Measurements from ENCODE around the gene RPS21.

The RPS21 gene

DNA sequence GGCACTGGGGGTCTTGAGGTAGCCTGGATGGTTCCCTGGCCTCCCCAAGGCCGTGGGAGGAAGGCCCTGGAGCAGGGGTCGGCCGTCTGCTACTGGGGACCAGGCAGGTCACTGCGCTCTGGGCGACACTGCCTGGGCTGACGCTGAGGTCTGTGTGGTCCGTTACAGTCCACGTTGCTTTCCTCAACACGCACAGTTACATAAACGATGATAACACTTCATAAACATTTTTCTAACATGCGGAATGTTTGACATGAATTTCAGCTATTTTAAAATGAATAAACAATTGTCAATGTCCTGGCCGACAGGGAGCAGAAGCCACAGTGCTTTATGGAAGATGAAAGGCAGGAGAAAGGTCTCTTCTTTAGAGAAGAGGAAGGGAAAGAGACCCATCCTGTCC, 50.6 kb downstream of the RPS21 start:
- TF ChIP-seq, protein P1, sequence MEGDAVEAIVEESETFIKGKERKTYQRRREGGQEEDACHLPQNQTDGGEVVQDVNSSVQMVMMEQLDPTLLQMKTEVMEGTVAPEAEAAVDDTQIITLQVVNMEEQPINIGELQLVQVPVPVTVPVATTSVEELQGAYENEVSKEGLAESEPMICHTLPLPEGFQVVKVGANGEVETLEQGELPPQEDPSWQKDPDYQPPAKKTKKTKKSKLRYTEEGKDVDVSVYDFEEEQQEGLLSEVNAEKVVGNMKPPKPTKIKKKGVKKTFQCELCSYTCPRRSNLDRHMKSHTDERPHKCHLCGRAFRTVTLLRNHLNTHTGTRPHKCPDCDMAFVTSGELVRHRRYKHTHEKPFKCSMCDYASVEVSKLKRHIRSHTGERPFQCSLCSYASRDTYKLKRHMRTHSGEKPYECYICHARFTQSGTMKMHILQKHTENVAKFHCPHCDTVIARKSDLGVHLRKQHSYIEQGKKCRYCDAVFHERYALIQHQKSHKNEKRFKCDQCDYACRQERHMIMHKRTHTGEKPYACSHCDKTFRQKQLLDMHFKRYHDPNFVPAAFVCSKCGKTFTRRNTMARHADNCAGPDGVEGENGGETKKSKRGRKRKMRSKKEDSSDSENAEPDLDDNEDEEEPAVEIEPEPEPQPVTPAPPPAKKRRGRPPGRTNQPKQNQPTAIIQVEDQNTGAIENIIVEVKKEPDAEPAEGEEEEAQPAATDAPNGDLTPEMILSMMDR (IDR thresholded peaks at IDR 0.05), result no peak
- no peak for TF ChIP-seq ZFX (IDR thresholded peaks at IDR 0.05; ENCODE audit: borderline replicate concordance)
- H3K27ac ChIP-seq, result no peak overlapping the region

DNA sequence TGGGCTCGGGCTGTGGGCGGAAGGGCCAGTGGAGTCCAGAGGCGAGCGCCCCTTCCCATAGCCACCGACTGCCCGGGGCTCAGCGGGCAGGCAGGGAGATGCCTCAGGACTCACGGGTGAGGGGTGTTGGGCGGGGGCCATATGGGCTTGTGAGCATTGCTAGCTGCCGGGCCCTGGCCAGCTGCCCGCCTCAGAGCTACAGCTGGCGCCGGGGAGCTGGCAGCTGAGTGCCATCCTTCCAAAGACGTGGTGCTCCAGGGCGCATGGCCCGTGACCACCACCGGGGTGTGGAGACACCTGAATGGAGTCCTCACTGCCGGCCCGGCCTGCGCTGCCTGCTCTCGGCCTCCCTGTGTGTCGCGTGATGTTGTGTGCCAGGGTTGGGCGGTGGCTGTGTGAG, 51.0 kb downstream of the RPS21 start:
- TF ChIP-seq, protein P1 (IDR thresholded peaks at IDR 0.05), result no peak
- TF ChIP-seq ZFX (IDR thresholded peaks at IDR 0.05; ENCODE audit: borderline replicate concordance), result no peak
- no peak overlapping the region for H3K27ac ChIP-seq
